Loucy (cell line): ENCODE results near the gene BANF2.

ENCODE experiments used
- EZH2phosphoT487 ChIP-seq: fragments of 200-600 bp; IDR thresholded peaks from 2 replicates; pipeline ENCODE4 v1.6.1; 2018; ENCODE audit warnings: antibody characterized with exemption, mild to moderate bottlenecking, moderate library complexity, borderline replicate concordance
- TF ChIP-seq, protein P1 (sequence below): fragments of 200-600 bp; sonication (generic); conservative IDR thresholded peaks from 2 replicates; pipeline ENCODE4 v1.5.1; 2014; ENCODE audit warnings: mild to moderate bottlenecking, antibody characterized with exemption, low read length

DNA sequence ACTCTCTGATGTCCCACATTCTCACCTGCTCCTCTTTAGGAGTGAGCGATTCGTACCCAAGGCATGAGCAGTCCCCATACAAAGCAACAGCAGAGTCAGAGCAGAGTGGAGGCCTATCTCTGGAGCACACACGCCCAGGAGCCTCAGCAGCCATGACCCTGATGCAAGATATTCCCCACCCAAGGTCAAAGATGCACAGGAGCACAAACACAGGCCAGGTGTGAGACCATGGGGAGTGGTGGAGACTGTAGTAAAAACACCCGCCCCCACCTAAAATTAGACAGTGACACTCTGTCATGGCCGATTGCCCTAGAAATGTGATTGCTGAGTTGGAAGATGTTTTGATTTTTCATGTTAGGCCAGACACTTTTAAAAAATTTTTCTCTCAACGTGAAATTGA, 39.1 kb upstream of the BANF2 start:
- TF ChIP-seq, protein P1, sequence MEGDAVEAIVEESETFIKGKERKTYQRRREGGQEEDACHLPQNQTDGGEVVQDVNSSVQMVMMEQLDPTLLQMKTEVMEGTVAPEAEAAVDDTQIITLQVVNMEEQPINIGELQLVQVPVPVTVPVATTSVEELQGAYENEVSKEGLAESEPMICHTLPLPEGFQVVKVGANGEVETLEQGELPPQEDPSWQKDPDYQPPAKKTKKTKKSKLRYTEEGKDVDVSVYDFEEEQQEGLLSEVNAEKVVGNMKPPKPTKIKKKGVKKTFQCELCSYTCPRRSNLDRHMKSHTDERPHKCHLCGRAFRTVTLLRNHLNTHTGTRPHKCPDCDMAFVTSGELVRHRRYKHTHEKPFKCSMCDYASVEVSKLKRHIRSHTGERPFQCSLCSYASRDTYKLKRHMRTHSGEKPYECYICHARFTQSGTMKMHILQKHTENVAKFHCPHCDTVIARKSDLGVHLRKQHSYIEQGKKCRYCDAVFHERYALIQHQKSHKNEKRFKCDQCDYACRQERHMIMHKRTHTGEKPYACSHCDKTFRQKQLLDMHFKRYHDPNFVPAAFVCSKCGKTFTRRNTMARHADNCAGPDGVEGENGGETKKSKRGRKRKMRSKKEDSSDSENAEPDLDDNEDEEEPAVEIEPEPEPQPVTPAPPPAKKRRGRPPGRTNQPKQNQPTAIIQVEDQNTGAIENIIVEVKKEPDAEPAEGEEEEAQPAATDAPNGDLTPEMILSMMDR: no peak
- no peak for TF ChIP-seq EZH2phosphoT487
